Measurements from ENCODE around the gene CHTF8. TPM values are rescaled to one million over a fixed set of nuclear protein-coding genes. Genes with fewer than 3 reads are reported as not detected.

CHTF8 gene
- total and polyA plus RNA-seq, 12 donors: 17.2 to 80.6 (median 53.6) TPM

DNA sequence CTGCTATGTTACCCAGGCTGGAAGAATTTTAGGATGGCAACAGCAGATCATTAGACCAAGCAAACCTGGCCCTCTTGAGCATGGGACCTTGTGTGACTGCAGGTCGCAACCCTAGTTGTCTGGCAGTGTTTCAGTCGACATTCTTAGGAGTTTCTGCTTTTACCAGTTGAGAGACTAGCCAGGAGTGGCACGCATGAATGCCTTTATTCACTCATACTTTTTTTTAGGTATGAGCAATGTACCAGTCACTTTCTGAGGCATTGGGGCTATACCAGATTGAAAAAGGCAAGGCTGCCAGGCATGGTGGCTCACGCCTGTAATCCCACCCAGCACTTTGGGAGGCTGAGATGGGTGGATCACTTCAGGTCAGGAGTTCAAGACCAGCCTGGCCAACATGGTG, 55.1 kb downstream of the CHTF8 start:
- WGBS, 2 donors: 84 to 87% methylated on average over 4 of the region's 4 CpGs
- intact Hi-C loops (cut with DNase I): no loop called here
- ATAC-seq (peak in 1 of 8 donors; percentile 28), DNase-seq (no peak)
- TF ChIP-seq, protein P1, sequence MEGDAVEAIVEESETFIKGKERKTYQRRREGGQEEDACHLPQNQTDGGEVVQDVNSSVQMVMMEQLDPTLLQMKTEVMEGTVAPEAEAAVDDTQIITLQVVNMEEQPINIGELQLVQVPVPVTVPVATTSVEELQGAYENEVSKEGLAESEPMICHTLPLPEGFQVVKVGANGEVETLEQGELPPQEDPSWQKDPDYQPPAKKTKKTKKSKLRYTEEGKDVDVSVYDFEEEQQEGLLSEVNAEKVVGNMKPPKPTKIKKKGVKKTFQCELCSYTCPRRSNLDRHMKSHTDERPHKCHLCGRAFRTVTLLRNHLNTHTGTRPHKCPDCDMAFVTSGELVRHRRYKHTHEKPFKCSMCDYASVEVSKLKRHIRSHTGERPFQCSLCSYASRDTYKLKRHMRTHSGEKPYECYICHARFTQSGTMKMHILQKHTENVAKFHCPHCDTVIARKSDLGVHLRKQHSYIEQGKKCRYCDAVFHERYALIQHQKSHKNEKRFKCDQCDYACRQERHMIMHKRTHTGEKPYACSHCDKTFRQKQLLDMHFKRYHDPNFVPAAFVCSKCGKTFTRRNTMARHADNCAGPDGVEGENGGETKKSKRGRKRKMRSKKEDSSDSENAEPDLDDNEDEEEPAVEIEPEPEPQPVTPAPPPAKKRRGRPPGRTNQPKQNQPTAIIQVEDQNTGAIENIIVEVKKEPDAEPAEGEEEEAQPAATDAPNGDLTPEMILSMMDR (IDR thresholded peaks at IDR 0.05): no peak
- H3K9me3 ChIP-seq: no peaks in the 10 kb centered on the region
- peaks cover 0 to 11% (median 4%) of the 10 kb centered on the region in 9 donors for H3K4me1 ChIP-seq
- no peak overlapping the region for H3K27ac ChIP-seq
- no peaks in the 10 kb centered on the region for H3K27me3 ChIP-seq
- no peaks in the 10 kb centered on the region for H3K36me3 ChIP-seq
- H3K4me3 ChIP-seq: no peak overlapping the region

DNA sequence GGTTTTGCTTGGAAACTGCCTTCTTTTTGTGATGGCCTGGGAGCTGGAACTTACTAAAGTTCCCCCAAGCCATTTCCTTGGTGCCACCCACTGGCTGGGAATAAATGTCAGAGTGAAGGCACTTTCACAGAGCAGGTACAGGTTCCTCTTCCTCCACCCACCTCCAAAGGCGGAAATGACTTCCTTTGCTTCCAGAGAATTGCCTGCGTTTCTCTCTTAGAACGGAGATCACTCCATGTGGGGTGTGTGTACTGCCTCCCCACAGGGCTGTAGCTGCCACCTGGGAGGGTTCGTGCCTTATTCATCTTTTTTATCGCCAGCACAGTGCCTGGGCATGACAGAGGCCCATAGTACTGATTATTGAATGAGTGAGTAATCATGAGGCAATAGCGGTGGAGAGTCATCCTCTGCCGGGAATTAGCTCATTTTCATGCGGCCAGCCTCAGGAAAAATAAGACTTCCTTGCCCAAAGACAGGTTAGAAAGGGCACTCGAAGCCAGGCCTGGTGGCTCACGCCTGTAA, 59.1 kb downstream of the CHTF8 start:
- WGBS, 2 donors: 80 to 85% methylated on average over 10 of the region's 10 CpGs
- intact Hi-C loops (cut with DNase I): no loop called here
- Histone ChIP-seq H3K27me3 (no peaks in the 10 kb centered on the region), H3K36me3 (peaks cover 0 to 8% (median 0%) of the 10 kb centered on the region in 9 donors), H3K4me3 (no peak overlapping the region), H3K27ac (no peak overlapping the region), H3K9me3 (no peaks in the 10 kb centered on the region), H3K4me1 (peaks cover 0 to 13% (median 6%) of the 10 kb centered on the region in 9 donors)
- ATAC-seq: no peak
- DNase-seq: no peak
- TF ChIP-seq, protein P1 (IDR thresholded peaks at IDR 0.05): no peak

DNA sequence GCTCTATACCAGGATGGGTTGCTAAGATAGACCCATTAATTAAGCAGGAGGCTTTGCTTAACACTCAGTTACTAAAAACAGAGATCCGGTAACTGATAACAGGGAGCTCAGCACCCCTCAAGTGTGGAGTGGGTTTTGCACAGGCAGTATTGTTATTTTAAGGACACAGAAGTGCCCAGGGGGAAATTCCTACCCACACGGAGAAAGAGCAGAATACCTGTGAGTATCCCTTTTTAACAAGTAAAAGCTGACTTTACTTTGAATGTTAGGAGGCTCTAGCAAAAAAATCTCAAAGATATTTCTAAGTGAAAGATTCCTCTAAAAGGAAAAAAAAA, 59.8 kb downstream of the CHTF8 start:
- Histone ChIP-seq H3K4me1 (peaks cover 0 to 13% (median 6%) of the 10 kb centered on the region in 9 donors), H3K4me3 (no peak overlapping the region), H3K36me3 (peaks cover 0 to 8% (median 0%) of the 10 kb centered on the region in 9 donors), H3K27ac (no peak overlapping the region), H3K27me3 (no peaks in the 10 kb centered on the region), H3K9me3 (no peaks in the 10 kb centered on the region)
- ATAC-seq (no peak), DNase-seq (no peak)
- intact Hi-C loops (cut with DNase I): no loop called here
- 34 to 37% methylated on average over 2 of the region's 2 CpGs for WGBS, 2 donors
- TF ChIP-seq, protein P1 (IDR thresholded peaks at IDR 0.05): no peak

DNA sequence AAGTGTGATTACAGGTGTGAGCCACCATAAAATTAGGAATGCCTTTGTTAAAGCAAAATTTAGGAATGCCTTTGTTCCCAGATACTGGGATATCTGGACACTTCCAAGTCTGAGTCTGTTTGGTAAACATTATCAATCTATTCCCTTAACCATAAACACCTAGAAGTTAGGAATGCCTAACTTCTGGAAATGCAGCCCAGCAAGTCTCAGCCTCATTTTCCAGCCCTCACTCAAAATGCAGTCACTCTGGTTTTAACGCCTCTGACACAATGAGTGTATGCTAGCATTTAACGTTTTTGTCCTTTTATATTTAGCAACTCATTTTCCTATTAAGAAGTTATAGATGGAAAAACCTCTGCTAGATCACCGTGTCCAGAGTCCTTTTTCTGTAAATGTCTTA, 61.4 kb downstream of the CHTF8 start:
- Histone ChIP-seq H3K4me1 (peaks cover 0 to 13% (median 6%) of the 10 kb centered on the region in 9 donors), H3K36me3 (peaks cover 0 to 8% (median 0%) of the 10 kb centered on the region in 9 donors), H3K27ac (no peak overlapping the region), H3K9me3 (no peaks in the 10 kb centered on the region), H3K4me3 (no peak overlapping the region), H3K27me3 (no peaks in the 10 kb centered on the region)
- intact Hi-C loops (cut with DNase I): no loop called here
- no peak for ATAC-seq
- no peak for DNase-seq
- TF ChIP-seq, protein P1 (IDR thresholded peaks at IDR 0.05): no peak
- 81 to 83% methylated on average over 3 of the region's 3 CpGs for WGBS, 2 donors
